Activated naive CD8-positive, alpha-beta T cell treated with anti-CD3 and anti-CD28 coated beads for 36 hours (primary cell): ENCODE measurements around the gene TNP2. TPM values are rescaled to one million over a fixed set of nuclear protein-coding genes. Genes with fewer than 3 reads are reported as not detected.
A peak's percentile ranks its signal among the peaks of the same experiment; 100 is the strongest.
"Not testable (repeated sequence)": the region's sequence is repeated elsewhere in the genome, so short reads cannot be mapped to it uniquely, and the experiment has no call there.

Experiments used
- DNase-seq: peaks from one replicate; pipeline ENCODE4 v3.0.0; 2021
- H3K27ac Mint-ChIP-seq: one replicate; pipeline ENCODE4 v1.8.0; 2022; ENCODE audit warnings: mild to moderate bottlenecking, moderate library complexity, mixed read lengths
- H3K27me3 Mint-ChIP-seq: one replicate; pipeline ENCODE4 v1.8.0; 2022; ENCODE audit warnings: mild to moderate bottlenecking, mixed read lengths
- H3K36me3 Mint-ChIP-seq: one replicate; pipeline ENCODE4 v1.8.0; 2021; ENCODE audit warnings: mild to moderate bottlenecking, mixed read lengths
- H3K4me1 Mint-ChIP-seq: one replicate; pipeline ENCODE4 v1.8.0; 2021; ENCODE audit warnings: mixed read lengths
- H3K4me3 Mint-ChIP-seq: one replicate; pipeline ENCODE4 v1.8.0; 2022; ENCODE audit warnings: mild to moderate bottlenecking, moderate library complexity, mixed read lengths
- H3K9me3 Mint-ChIP-seq: one replicate; pipeline ENCODE4 v1.8.0; 2022; ENCODE audit warnings: mixed read lengths
- total RNA-seq, 2 experiments: library from RNA; stranded (reverse); gene quantifications; one replicate each; pipeline ENCODE4 v1.2.3, GENCODE V29; 2021

TNP2 gene
- total RNA-seq, 2 experiments from 2014 or later = not detected

GRCh38 chr16:11306997-11307638 is 38.0 kb upstream of the TNP2 start:
- peaks cover 2% of the 10 kb centered on the region for H3K9me3 Mint-ChIP-seq
- no peaks in the 10 kb centered on the region for H3K36me3 Mint-ChIP-seq
- peaks cover 29% of the 10 kb centered on the region for H3K4me1 Mint-ChIP-seq
- no peak for DNase-seq
- H3K27ac Mint-ChIP-seq = no peak overlapping the region
- no peaks in the 10 kb centered on the region for H3K27me3 Mint-ChIP-seq
- no peak overlapping the region for H3K4me3 Mint-ChIP-seq

- Mint-ChIP-seq H3K4me1 (peaks cover 24% of the 10 kb centered on the region), H3K9me3 (peaks cover 2% of the 10 kb centered on the region), H3K27ac (no peak overlapping the region), H3K4me3 (no peak overlapping the region), H3K27me3 (no peaks in the 10 kb centered on the region), H3K36me3 (no peaks in the 10 kb centered on the region)
- no peak for DNase-seq
These were observed 37.3 kb upstream of the TNP2 start for GRCh38 chr16:11306381-11306780.

- H3K4me3 Mint-ChIP-seq = no peak overlapping the region
These were observed 34.4 kb upstream of the TNP2 start for GRCh38 chr16:11303405-11304138.

GRCh38 chr16:11302977-11303376 is 33.9 kb upstream of the TNP2 start:
- Mint-ChIP-seq H3K4me3 (no peak overlapping the region), H3K4me1 (peaks cover 16% of the 10 kb centered on the region), H3K9me3 (no peaks in the 10 kb centered on the region), H3K27me3 (no peaks in the 10 kb centered on the region), H3K27ac (no peak overlapping the region), H3K36me3 (no peaks in the 10 kb centered on the region)
- DNase-seq = no peak

More at GRCh38 chr16:11303405-11304138, 34.4 kb upstream of the TNP2 start:
- DNase-seq = no peak
- Mint-ChIP-seq H3K27ac (no peak overlapping the region), H3K27me3 (no peaks in the 10 kb centered on the region), H3K36me3 (no peaks in the 10 kb centered on the region), H3K4me1 (peaks cover 13% of the 10 kb centered on the region), H3K9me3 (no peaks in the 10 kb centered on the region)

GRCh38 chr16:11301645-11302501 is 32.7 kb upstream of the TNP2 start:
- no peak for DNase-seq
- Mint-ChIP-seq H3K27ac (no peak overlapping the region), H3K4me3 (no peak overlapping the region), H3K4me1 (peaks cover 26% of the 10 kb centered on the region), H3K9me3 (no peaks in the 10 kb centered on the region), H3K36me3 (no peaks in the 10 kb centered on the region), H3K27me3 (no peaks in the 10 kb centered on the region)

GRCh38 chr16:11300560-11300892 is 31.4 kb upstream of the TNP2 start:
- no peaks in the 10 kb centered on the region for H3K27me3 Mint-ChIP-seq
- H3K9me3 Mint-ChIP-seq = no peaks in the 10 kb centered on the region
- DNase-seq = no peak
- H3K4me3 Mint-ChIP-seq = no peak overlapping the region
- H3K36me3 Mint-ChIP-seq = no peaks in the 10 kb centered on the region
- H3K4me1 Mint-ChIP-seq = peaks cover 34% of the 10 kb centered on the region
- no peak overlapping the region for H3K27ac Mint-ChIP-seq

GRCh38 chr16:11299865-11300559 is 30.9 kb upstream of the TNP2 start:
- no peaks in the 10 kb centered on the region for H3K36me3 Mint-ChIP-seq
- H3K27me3 Mint-ChIP-seq = no peaks in the 10 kb centered on the region
- no peaks in the 10 kb centered on the region for H3K9me3 Mint-ChIP-seq
- H3K27ac Mint-ChIP-seq = no peak overlapping the region
- no peak overlapping the region for H3K4me3 Mint-ChIP-seq
- no peak for DNase-seq
- H3K4me1 Mint-ChIP-seq = peaks cover 35% of the 10 kb centered on the region

GRCh38 chr16:11298950-11299547 is 29.9 kb upstream of the TNP2 start:
- not testable (repeated sequence) for H3K9me3 Mint-ChIP-seq, H3K36me3 Mint-ChIP-seq, H3K27me3 Mint-ChIP-seq, DNase-seq
- Mint-ChIP-seq H3K4me1 (peaks cover 37% of the 10 kb centered on the region), H3K4me3 (peak overlapping the region; percentile 29), H3K27ac (peak overlapping the region; percentile 81)

- H3K9me3 Mint-ChIP-seq = no peaks in the 10 kb centered on the region
- peaks cover 4% of the 10 kb centered on the region for H3K27me3 Mint-ChIP-seq
- no peak for DNase-seq
- peaks cover 37% of the 10 kb centered on the region for H3K4me1 Mint-ChIP-seq
- peak overlapping the region; percentile 50 for H3K4me3 Mint-ChIP-seq
- H3K36me3 Mint-ChIP-seq = no peaks in the 10 kb centered on the region
- peak overlapping the region; percentile 85 for H3K27ac Mint-ChIP-seq
These were observed 29.2 kb upstream of the TNP2 start for GRCh38 chr16:11298143-11298900.

GRCh38 chr16:11297492-11298142 is 28.5 kb upstream of the TNP2 start:
- Mint-ChIP-seq H3K27ac (peak overlapping the region; percentile 85), H3K36me3 (no peaks in the 10 kb centered on the region), H3K4me3 (peak overlapping the region; percentile 50), H3K27me3 (peaks cover 11% of the 10 kb centered on the region), H3K4me1 (peaks cover 38% of the 10 kb centered on the region), H3K9me3 (no peaks in the 10 kb centered on the region)
- DNase-seq = peak; percentile 83

- peak overlapping the region; percentile 85 for H3K27ac Mint-ChIP-seq
- no peaks in the 10 kb centered on the region for H3K9me3 Mint-ChIP-seq
- DNase-seq = no peak
- peak overlapping the region; percentile 50 for H3K4me3 Mint-ChIP-seq
- no peaks in the 10 kb centered on the region for H3K36me3 Mint-ChIP-seq
- peaks cover 11% of the 10 kb centered on the region for H3K27me3 Mint-ChIP-seq
- H3K4me1 Mint-ChIP-seq = peaks cover 38% of the 10 kb centered on the region
These were observed 27.8 kb upstream of the TNP2 start for GRCh38 chr16:11296706-11297491.

GRCh38 chr16:11296351-11296705 is 27.2 kb upstream of the TNP2 start:
- no peaks in the 10 kb centered on the region for H3K9me3 Mint-ChIP-seq
- H3K4me1 Mint-ChIP-seq = peaks cover 38% of the 10 kb centered on the region
- H3K36me3 Mint-ChIP-seq = no peaks in the 10 kb centered on the region
- peaks cover 11% of the 10 kb centered on the region for H3K27me3 Mint-ChIP-seq
- H3K27ac Mint-ChIP-seq = peak overlapping the region; percentile 85
- H3K4me3 Mint-ChIP-seq = no peak overlapping the region
- DNase-seq = no peak

GRCh38 chr16:11295672-11296071 is 26.5 kb upstream of the TNP2 start:
- Mint-ChIP-seq H3K27ac (no peak overlapping the region), H3K4me1 (peaks cover 38% of the 10 kb centered on the region), H3K9me3 (no peaks in the 10 kb centered on the region), H3K4me3 (no peak overlapping the region), H3K36me3 (no peaks in the 10 kb centered on the region), H3K27me3 (peaks cover 11% of the 10 kb centered on the region)
- DNase-seq = no peak
